NCI-H82 treated with DMSO at 0.1 percent for 48 hours (cell line): Measurements from ENCODE around the gene ELP5.

Experiments used
- DNase-seq: peaks from one replicate; lab custom pipeline; 2025; ENCODE audit not compliant: unreplicated experiment; lab: John Stamatoyannopoulos, UW

ELP5 gene

GRCh38 chr17:7251661-7252175 is 297 bp upstream of the ELP5 start, which contains the start of gene CTDNEP1:
Gene CTDNEP1, minus strand, starts transcription at chr17:7251734. Its CDS starts 438 bp downstream, at chr17:7251296.
- DNase-seq = peak; percentile 99

- peak; percentile 67 for DNase-seq
These were observed 1.1 kb downstream of the ELP5 start for GRCh38 chr17:7253082-7253481.

GRCh38 chr17:7254511-7254910 is 2.5 kb downstream of the ELP5 start:
- DNase-seq = no peak

- DNase-seq = no peak
These were observed 4.9 kb downstream of the ELP5 start for GRCh38 chr17:7256766-7257456.

GRCh38 chr17:7258731-7259554 is 6.9 kb downstream of the ELP5 start:
- DNase-seq = no peak

GRCh38 chr17:7259555-7259889 is 7.5 kb downstream of the ELP5 start:
- no peak for DNase-seq

- no peak for DNase-seq
These were observed 8.1 kb downstream of the ELP5 start for GRCh38 chr17:7260151-7260550.

- no peak for DNase-seq
These were observed 8.8 kb downstream of the ELP5 start for GRCh38 chr17:7260651-7261378.

GRCh38 chr17:7261379-7262191 is 9.6 kb downstream of the ELP5 start:
- DNase-seq = no peak

GRCh38 chr17:7262192-7262934 is 10.3 kb downstream of the ELP5 start, which contains the start of gene CLDN7:
Gene CLDN7, minus strand, starts transcription at chr17:7262478. Its CDS starts 435 bp downstream, at chr17:7262043.
- no peak for DNase-seq

GRCh38 chr17:7262935-7263800 is 11.2 kb downstream of the ELP5 start:
- no peak for DNase-seq

GRCh38 chr17:7263801-7264078 is 11.7 kb downstream of the ELP5 start:
- DNase-seq = peak; percentile 16

- no peak for DNase-seq
These were observed 14.8 kb downstream of the ELP5 start for GRCh38 chr17:7266784-7267183.

- no peak for DNase-seq
These were observed 27.4 kb downstream of the ELP5 start for GRCh38 chr17:7279448-7279847.

GRCh38 chr17:7280519-7281073 is 28.6 kb downstream of the ELP5 start:
- peak; percentile 94 for DNase-seq

- peak; percentile 96 for DNase-seq
These were observed 29.3 kb downstream of the ELP5 start, which contains the start of gene SLC2A4 for GRCh38 chr17:7281074-7281952. Gene SLC2A4, plus strand, starts transcription at chr17:7281718. Its CDS starts 217 bp downstream, at chr17:7281935.

- no peak for DNase-seq
These were observed 30.1 kb downstream of the ELP5 start for GRCh38 chr17:7281953-7282751.
